GM12872 (cell line): ENCODE results near the gene GAA.

Experiments
- TF ChIP-seq, protein P1 (sequence below): IDR thresholded peaks from 3 replicates; pipeline ENCODE4 v1.5.1; 2011; ENCODE audit warnings: low read depth, mild to moderate bottlenecking, low read length, moderate library complexity; ENCODE audit not compliant: insufficient read depth

The GAA gene

DNA sequence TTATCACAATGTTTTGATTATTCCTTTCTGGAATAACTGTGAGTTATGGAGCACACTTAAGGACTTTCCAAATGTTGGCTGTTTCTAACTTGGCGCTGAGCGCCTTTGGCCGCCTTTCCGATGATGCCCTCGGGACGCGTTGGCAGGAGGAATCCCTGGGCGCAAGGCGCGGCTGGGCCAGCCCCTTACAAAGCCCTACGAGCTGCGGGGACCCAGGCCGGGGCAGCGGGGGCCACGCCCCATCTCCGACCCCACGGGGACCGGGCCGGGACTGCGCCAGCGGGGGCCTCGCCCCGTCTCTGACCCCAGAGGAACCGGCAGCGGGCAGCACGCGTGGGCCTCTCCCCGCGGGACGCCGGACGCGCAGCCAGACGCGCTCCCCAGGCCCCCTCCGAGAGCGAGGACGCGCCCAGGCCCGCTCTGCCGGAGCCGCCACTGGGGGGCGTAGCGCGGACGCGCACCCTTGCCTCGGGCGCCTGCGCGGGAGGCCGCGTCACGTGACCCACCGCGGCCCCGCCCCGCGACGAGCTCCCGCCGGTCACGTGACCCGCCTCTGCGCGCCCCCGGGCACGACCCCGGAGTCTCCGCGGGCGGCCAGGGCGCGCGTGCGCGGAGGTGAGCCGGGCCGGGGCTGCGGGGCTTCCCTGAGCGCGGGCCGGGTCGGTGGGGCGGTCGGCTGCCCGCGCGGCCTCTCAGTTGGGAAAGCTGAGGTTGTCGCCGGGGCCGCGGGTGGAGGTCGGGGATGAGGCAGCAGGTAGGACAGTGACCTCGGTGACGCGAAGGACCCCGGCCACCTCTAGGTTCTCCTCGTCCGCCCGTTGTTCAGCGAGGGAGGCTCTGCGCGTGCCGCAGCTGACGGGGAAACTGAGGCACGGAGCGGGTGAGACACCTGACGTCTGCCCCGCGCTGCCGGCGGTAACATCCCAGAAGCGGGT is at the start of gene GAA:
Gene GAA, plus strand, starts transcription at position 571 of the 935 bp plus-strand sequence. CDS start 3,006 bp downstream, outside the sequence.
- TF ChIP-seq, protein P1, sequence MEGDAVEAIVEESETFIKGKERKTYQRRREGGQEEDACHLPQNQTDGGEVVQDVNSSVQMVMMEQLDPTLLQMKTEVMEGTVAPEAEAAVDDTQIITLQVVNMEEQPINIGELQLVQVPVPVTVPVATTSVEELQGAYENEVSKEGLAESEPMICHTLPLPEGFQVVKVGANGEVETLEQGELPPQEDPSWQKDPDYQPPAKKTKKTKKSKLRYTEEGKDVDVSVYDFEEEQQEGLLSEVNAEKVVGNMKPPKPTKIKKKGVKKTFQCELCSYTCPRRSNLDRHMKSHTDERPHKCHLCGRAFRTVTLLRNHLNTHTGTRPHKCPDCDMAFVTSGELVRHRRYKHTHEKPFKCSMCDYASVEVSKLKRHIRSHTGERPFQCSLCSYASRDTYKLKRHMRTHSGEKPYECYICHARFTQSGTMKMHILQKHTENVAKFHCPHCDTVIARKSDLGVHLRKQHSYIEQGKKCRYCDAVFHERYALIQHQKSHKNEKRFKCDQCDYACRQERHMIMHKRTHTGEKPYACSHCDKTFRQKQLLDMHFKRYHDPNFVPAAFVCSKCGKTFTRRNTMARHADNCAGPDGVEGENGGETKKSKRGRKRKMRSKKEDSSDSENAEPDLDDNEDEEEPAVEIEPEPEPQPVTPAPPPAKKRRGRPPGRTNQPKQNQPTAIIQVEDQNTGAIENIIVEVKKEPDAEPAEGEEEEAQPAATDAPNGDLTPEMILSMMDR: peak; percentile 77

DNA sequence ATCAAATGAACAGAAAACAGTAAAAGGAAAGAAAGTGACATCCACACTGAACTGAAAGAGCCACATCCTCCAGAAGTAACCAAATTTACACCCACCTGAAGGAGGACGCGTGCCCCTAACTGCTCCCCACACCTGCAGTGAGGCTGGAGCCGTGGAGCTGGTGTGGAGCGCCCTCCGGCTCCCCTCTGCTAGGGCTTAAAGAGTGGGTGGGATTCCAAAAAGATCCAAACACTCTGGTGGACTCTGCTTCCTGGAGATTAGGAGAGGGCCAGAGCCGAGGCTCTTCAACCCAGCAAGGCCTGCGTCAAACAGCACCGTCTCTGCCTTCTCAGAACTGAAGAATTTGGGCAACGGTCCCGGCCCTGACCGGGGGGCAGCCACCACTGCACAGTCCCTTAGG is 49.7 kb upstream of the GAA start:
- TF ChIP-seq, protein P1: no peak

DNA sequence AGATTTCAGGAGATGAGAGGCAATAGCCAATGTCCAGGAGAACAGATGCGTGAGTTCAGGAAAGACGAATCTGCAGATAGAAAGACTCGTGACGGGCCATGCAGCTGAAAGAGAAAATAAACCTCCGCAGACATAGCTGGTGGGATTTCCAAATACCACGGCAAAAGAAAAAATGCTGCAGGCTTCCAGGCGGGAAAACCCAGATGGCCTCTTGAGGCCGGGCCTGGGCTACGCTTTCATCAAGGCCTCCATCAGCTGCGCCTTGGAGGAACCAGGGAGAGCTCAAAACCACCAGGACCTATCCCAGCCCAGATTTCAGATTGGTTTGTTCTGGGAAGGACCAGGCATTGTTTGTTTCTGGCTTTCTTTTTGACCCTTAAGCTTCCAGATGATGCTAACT is 48.3 kb upstream of the GAA start:
- TF ChIP-seq, protein P1: no peak

DNA sequence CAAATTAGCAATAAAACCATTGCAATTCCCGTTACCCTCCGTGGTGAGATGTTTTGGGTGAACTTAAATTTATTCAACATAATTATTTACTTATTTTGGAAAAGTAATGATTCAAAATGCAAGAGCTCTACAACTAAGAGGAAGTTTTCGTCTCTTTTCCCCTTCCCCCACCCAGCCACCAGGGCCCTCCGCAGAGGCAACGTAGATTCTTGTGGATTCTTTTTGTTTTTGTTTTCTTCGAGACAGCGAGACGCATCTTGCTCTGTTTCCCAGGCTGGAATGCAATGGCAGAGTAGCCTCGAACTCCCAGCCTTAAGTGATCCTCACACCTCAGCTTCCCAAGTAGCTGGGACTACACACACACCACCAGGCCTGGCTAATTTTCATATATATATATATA is 45.8 kb upstream of the GAA start:
- TF ChIP-seq, protein P1: no peak

DNA sequence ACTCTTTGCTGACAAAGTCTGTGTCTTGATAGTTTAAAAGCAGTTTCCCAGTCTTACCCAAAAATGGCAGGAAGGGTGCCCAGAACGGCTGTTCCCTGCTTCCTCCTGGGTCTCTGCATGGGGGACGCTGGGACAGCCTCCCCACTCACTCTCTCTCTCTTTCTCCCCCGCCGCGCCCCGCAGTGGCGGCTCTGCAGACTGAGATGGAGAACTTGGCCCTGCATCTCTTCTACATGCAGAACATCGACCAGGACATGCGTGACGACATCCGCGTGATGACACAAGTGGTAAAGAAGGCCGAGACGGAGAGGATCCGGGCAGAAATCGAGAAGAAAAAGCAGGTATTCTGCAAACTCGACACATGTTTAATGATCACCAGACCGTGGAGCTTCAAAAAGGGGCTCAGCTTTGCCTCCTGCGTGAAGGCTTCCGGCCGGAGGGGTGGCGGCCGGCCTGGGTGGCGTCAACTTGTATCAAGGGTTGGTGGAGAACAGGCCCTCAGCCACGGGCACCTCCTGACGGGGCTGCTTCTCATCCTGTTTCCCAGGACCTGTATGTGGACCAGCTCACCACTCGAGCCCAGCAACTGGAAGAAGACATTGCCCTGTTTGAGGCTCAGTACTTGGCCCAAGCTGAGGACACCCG is 42.9 kb upstream of the GAA start:
- TF ChIP-seq, protein P1: no peak

DNA sequence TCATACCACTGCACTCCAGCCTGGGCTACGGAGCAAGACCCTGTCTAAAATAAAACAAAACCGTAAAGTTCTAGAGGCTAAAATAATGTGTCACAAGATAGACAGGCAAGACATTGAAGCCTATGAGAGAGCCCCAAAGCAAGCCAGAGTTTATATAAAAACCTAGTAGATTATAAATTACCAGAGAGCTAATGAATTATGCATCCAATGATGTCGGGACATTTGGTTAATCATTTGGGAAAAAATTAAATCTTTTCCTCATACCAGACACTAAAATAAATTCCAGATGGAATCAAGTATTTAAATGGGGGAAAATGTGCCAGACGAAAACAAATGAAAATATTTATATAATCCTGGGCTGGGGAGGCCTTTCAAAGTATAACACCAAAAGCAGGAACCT is 40.7 kb upstream of the GAA start:
- TF ChIP-seq, protein P1: no peak

DNA sequence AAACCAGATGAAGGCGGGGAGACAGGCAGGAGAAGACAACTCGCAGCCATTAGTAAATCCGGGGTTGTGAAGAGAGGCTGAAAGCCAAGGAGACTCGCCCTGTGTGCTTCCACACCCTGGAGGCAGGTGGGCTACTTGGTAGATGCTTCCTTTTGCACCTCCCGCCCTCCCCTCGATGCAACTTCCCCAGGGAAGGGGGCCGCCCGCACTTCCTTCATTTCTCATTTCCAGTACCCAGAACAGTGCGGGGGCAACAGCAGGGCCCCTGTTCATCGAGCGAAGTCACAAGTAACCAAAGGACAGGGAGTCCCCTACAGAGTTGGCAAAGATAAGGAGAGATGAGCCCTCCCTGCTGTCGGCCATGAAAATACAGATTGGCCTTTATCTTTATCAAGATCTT is 40.0 kb upstream of the GAA start:
- TF ChIP-seq, protein P1: no peak
